HEK293 (cell line): Measurements from ENCODE around the gene NAALADL2.

Experiments
- CTCF ChIA-PET: fragments of 350-600 bp; formaldehyde crosslinking; extraction: SDS; loops from one replicate; lab custom pipeline; 2021; ENCODE audit warnings: antibody characterized with exemption; lab: Yijun Ruan, JAX
- POLR2A ChIA-PET: fragments of 300-600 bp; formaldehyde crosslinking; extraction: SDS; loops from one replicate; lab custom pipeline; 2020; ENCODE audit warnings: antibody characterized with exemption, inconsistent platforms; lab: Yijun Ruan, JAX
- H3K27ac ChIP-seq: fragments of 200-500 bp; sonication (Bioruptor generic); 2 replicates; pipeline ENCODE4 v1.5.1; 2014; ENCODE audit warnings: low read depth, low read length, control low read depth, inconsistent platforms; ENCODE audit errors: extremely low read depth
- H3K36me3 ChIP-seq, 2 experiments: fragments of 200-500 bp in 1 of 2; sonication (Bioruptor generic) in 1 of 2; 1 replicate in 1 of 2; 2 replicates in 1 of 2; pipeline ENCODE4 v1.5.1; 2014 to 2017; ENCODE audit warnings: inconsistent platforms in 2 of 2, low read length in 2 of 2; ENCODE audit not compliant: control insufficient read depth in 2 of 2, insufficient read depth in 1 of 2
- H3K4me1 ChIP-seq: fragments of 200-500 bp; sonication (Bioruptor generic); 2 replicates; pipeline ENCODE4 v1.5.1; 2014; ENCODE audit warnings: mild to moderate bottlenecking, low read length, inconsistent platforms; ENCODE audit not compliant: control insufficient read depth, insufficient read depth
- H3K4me3 ChIP-seq: 2 replicates; pipeline ENCODE4 v1.5.1; 2011; ENCODE audit warnings: low read depth, mild to moderate bottlenecking, control low read depth, low read length, moderate library complexity
- H3K9me3 ChIP-seq: fragments of 200-500 bp; sonication (Bioruptor generic); 2 replicates; pipeline ENCODE4 v1.5.1; 2014; ENCODE audit warnings: low read depth, low read length, inconsistent platforms; ENCODE audit not compliant: control insufficient read depth, insufficient read depth
- ATF2 ChIP-seq: fragments of 450-650 bp; formaldehyde crosslinking; IDR thresholded peaks from 2 replicates; pipeline ENCODE4 v1.5.1; 2016; ENCODE audit warnings: missing biosample characterization, missing genetic modification characterization, low read depth
- BCL11B ChIP-seq: fragments of 450-650 bp; formaldehyde crosslinking; IDR thresholded peaks from 2 replicates; pipeline ENCODE4 v1.5.1; 2016; ENCODE audit warnings: low read depth, missing biosample characterization, missing genetic modification characterization
- EGR2 ChIP-seq: fragments of 450-650 bp; formaldehyde crosslinking; IDR thresholded peaks from 2 replicates; pipeline ENCODE4 v1.5.1; 2016; ENCODE audit warnings: low read depth, missing biosample characterization, missing genetic modification characterization
- GLI2 ChIP-seq: fragments of 450-650 bp; formaldehyde crosslinking; IDR thresholded peaks from 2 replicates; pipeline ENCODE4; 2017; ENCODE audit warnings: missing biosample characterization, missing genetic modification characterization, low read depth, borderline replicate concordance
- GLI4 ChIP-seq: fragments of 450-650 bp; formaldehyde crosslinking; IDR thresholded peaks from 2 replicates; pipeline ENCODE4 v1.5.1; 2016; ENCODE audit warnings: missing biosample characterization, missing genetic modification characterization
- MEIS1 ChIP-seq: sonication (generic); formaldehyde crosslinking; IDR thresholded peaks from 2 replicates; pipeline ENCODE4 v1.8.1; 2022; ENCODE audit warnings: missing genetic modification reagents, mild to moderate bottlenecking, borderline replicate concordance
- PRDM1 ChIP-seq: fragments of 450-650 bp; formaldehyde crosslinking; IDR thresholded peaks from 2 replicates; pipeline ENCODE4; 2016; ENCODE audit warnings: missing biosample characterization, missing genetic modification characterization
- PRDM6 ChIP-seq: fragments of 450-650 bp; formaldehyde crosslinking; IDR thresholded peaks from 2 replicates; pipeline ENCODE4 v1.5.1; 2017; ENCODE audit warnings: missing biosample characterization, missing genetic modification characterization
- RBAK ChIP-seq: fragments of 450-650 bp; formaldehyde crosslinking; IDR thresholded peaks from 2 replicates; pipeline ENCODE4 v1.5.1; 2016; ENCODE audit warnings: missing biosample characterization, missing genetic modification characterization
- ZBTB44 ChIP-seq: fragments of 450-650 bp; IDR thresholded peaks from 2 replicates; pipeline ENCODE4 v1.5.1; 2018; ENCODE audit warnings: missing biosample characterization, mild to moderate bottlenecking, missing genetic modification characterization
- ZEB2 ChIP-seq: fragments of 450-650 bp; formaldehyde crosslinking; IDR thresholded peaks from 2 replicates; pipeline ENCODE4 v1.5.1; 2016; ENCODE audit warnings: missing biosample characterization, missing genetic modification characterization
- ZFP69B ChIP-seq: fragments of 450-650 bp; formaldehyde crosslinking; IDR thresholded peaks from 2 replicates; pipeline ENCODE4 v1.5.1; 2016; ENCODE audit warnings: missing biosample characterization, missing genetic modification characterization
- ZNF10 ChIP-seq: fragments of 450-650 bp; formaldehyde crosslinking; IDR thresholded peaks from 2 replicates; pipeline ENCODE4 v1.5.1; 2017; ENCODE audit warnings: missing biosample characterization, missing genetic modification characterization
- ZNF169 ChIP-seq: fragments of 450-650 bp; formaldehyde crosslinking; IDR thresholded peaks from 2 replicates; pipeline ENCODE4 v1.5.1; 2016; ENCODE audit warnings: missing biosample characterization, missing genetic modification characterization
- ZNF175 ChIP-seq: fragments of 450-650 bp; formaldehyde crosslinking; IDR thresholded peaks from 2 replicates; pipeline ENCODE4 v1.5.1; 2016; ENCODE audit warnings: missing biosample characterization, missing genetic modification characterization
- ZNF23 ChIP-seq: fragments of 450-650 bp; formaldehyde crosslinking; IDR thresholded peaks from 2 replicates; pipeline ENCODE4 v1.5.1; 2016; ENCODE audit warnings: missing biosample characterization, missing genetic modification characterization, borderline replicate concordance
- ZNF335 ChIP-seq: fragments of 450-650 bp; formaldehyde crosslinking; conservative IDR thresholded peaks from 2 replicates; pipeline ENCODE4 v1.5.1; 2016; ENCODE audit warnings: missing biosample characterization, missing genetic modification characterization
- ZNF394 ChIP-seq: fragments of 450-650 bp; formaldehyde crosslinking; IDR thresholded peaks from 2 replicates; pipeline ENCODE4 v1.5.1; 2016; ENCODE audit warnings: missing biosample characterization, missing genetic modification characterization, mild to moderate bottlenecking, moderate library complexity, borderline replicate concordance
- ZNF514 ChIP-seq: fragments of 450-650 bp; formaldehyde crosslinking; IDR thresholded peaks from 2 replicates; pipeline ENCODE4 v1.5.1; 2016; ENCODE audit warnings: missing biosample characterization, missing genetic modification characterization
- ZNF521 ChIP-seq: fragments of 450-650 bp; formaldehyde crosslinking; IDR thresholded peaks from 2 replicates; pipeline ENCODE4 v1.5.1; 2017; ENCODE audit warnings: missing biosample characterization, mild to moderate bottlenecking, missing genetic modification characterization
- ZNF624 ChIP-seq: fragments of 450-650 bp; formaldehyde crosslinking; IDR thresholded peaks from 2 replicates; pipeline ENCODE4 v1.5.1; 2017; ENCODE audit warnings: missing biosample characterization, missing genetic modification characterization
- ZNF664 ChIP-seq: fragments of 450-650 bp; formaldehyde crosslinking; IDR thresholded peaks from 2 replicates; pipeline ENCODE4 v1.5.1; 2016; ENCODE audit warnings: missing biosample characterization, missing genetic modification characterization
- ZNF692 ChIP-seq: fragments of 450-650 bp; formaldehyde crosslinking; IDR thresholded peaks from 2 replicates; pipeline ENCODE4 v1.5.1; 2016; ENCODE audit warnings: missing biosample characterization, missing genetic modification characterization
- ZNF777 ChIP-seq: fragments of 450-650 bp; formaldehyde crosslinking; IDR thresholded peaks from 2 replicates; pipeline ENCODE4 v1.5.1; 2017; ENCODE audit warnings: missing biosample characterization, missing genetic modification characterization, borderline replicate concordance
- ZSCAN23 ChIP-seq: fragments of 450-650 bp; formaldehyde crosslinking; IDR thresholded peaks from 2 replicates; pipeline ENCODE4 v1.5.1; 2016; ENCODE audit warnings: missing biosample characterization, missing genetic modification characterization
- ZSCAN5A ChIP-seq: fragments of 450-650 bp; formaldehyde crosslinking; IDR thresholded peaks from 2 replicates; pipeline ENCODE4 v1.5.1; 2016; ENCODE audit warnings: missing biosample characterization, missing genetic modification characterization

NAALADL2 gene

GRCh38 chr3:174846055-174846454 lies 13.1 kb upstream of the NAALADL2 start:
- Histone ChIP-seq H3K9me3 (no peaks in the 10 kb centered on the region), H3K36me3 (no peaks in the 10 kb centered on the region), H3K27ac (no peak overlapping the region), H3K4me1 (no peaks in the 10 kb centered on the region), H3K4me3 (no peak overlapping the region)
- ChIA-PET POLR2A (no interaction called here), CTCF (no interaction called here)
- TF ChIP-seq RBAK (tag by site-specific recombination): no peak
- TF ChIP-seq ZNF624 (tag by site-specific recombination): no peak
- TF ChIP-seq ZSCAN5A (tag by site-specific recombination): no peak
- TF ChIP-seq ZNF692 (tag by site-specific recombination): no peak
- no peak for TF ChIP-seq ZFP69B (tag by site-specific recombination)
- no peak for TF ChIP-seq ZNF175 (tag by site-specific recombination)
- no peak for TF ChIP-seq ZNF10 (tag by site-specific recombination)
- TF ChIP-seq ZNF335 (tag by site-specific recombination): no peak
- TF ChIP-seq PRDM1 (tag by site-specific recombination): no peak
- no peak for TF ChIP-seq GLI4
- TF ChIP-seq ZNF777 (tag by site-specific recombination): no peak
- TF ChIP-seq ZSCAN23: no peak
- no peak for TF ChIP-seq ZEB2 (tag by site-specific recombination)
- no peak for TF ChIP-seq ZBTB44 (tag by site-specific recombination)

GRCh38 chr3:174854987-174855386 lies 4.1 kb upstream of the NAALADL2 start:
- POLR2A ChIA-PET: no interaction called here
- H3K27ac ChIP-seq: no peak overlapping the region
- H3K4me3 ChIP-seq: no peak overlapping the region
- H3K9me3 ChIP-seq: no peaks in the 10 kb centered on the region
- H3K36me3 ChIP-seq: no peaks in the 10 kb centered on the region
- H3K4me1 ChIP-seq: no peaks in the 10 kb centered on the region
- TF ChIP-seq ZNF169 (tag by site-specific recombination): no peak
- TF ChIP-seq, all 188 proteins: peak for 0
- CTCF ChIA-PET: no interaction called here

- Histone ChIP-seq H3K36me3 (no peaks in the 10 kb centered on the region), H3K4me3 (no peak overlapping the region), H3K27ac (no peak overlapping the region), H3K4me1 (no peaks in the 10 kb centered on the region), H3K9me3 (no peaks in the 10 kb centered on the region)
- ChIA-PET POLR2A (no interaction called here), CTCF (no interaction called here)
- no peak for TF ChIP-seq ZNF521 (tag by site-specific recombination)
- no peak for TF ChIP-seq ZNF664 (tag by site-specific recombination)
- no peak for TF ChIP-seq BCL11B (tag by site-specific recombination)
- TF ChIP-seq MEIS1: no peak
- TF ChIP-seq ZNF514: no peak
- no peak for TF ChIP-seq ZNF175 (tag by site-specific recombination)
- TF ChIP-seq ATF2 (tag by site-specific recombination): no peak
- TF ChIP-seq ZNF394 (tag by site-specific recombination): no peak
- TF ChIP-seq PRDM1 (tag by site-specific recombination): no peak
- no peak for TF ChIP-seq GLI2 (tag by site-specific recombination)
- no peak for TF ChIP-seq EGR2 (tag by site-specific recombination)
- TF ChIP-seq PRDM6 (tag by site-specific recombination): no peak
- TF ChIP-seq ZNF23 (tag by site-specific recombination): no peak
Measured at GRCh38 chr3:174857301-174857700, 1.8 kb upstream of the NAALADL2 start.
